ENCODE data around the gene FLT3.
"Not testable (repeated sequence)": the region's sequence is repeated elsewhere in the genome, so short reads cannot be mapped to it uniquely, and the experiment has no call there.

FLT3 gene

DNA sequence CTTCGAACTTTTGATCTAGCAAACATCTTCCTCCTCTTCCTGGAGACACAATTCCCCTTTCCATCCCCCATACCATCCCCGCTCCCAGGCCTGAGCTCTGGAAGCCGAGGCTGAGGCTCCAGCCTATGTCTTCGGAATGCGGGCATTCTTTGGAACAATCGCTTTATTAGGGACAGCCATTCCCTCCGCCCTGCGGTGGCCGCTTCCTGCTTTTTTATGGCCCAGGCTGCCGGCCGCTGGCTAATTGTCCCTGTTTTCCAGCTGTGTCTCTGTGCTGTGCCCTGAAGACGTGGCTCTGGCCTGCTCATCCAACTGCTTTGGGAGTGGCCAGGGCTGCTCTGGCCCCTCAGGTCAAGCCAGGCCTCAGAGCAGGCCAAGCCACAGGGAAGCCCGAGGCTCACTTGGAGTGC lies 129.1 kb downstream of the FLT3 start:
- no peak for DNase-seq

DNA sequence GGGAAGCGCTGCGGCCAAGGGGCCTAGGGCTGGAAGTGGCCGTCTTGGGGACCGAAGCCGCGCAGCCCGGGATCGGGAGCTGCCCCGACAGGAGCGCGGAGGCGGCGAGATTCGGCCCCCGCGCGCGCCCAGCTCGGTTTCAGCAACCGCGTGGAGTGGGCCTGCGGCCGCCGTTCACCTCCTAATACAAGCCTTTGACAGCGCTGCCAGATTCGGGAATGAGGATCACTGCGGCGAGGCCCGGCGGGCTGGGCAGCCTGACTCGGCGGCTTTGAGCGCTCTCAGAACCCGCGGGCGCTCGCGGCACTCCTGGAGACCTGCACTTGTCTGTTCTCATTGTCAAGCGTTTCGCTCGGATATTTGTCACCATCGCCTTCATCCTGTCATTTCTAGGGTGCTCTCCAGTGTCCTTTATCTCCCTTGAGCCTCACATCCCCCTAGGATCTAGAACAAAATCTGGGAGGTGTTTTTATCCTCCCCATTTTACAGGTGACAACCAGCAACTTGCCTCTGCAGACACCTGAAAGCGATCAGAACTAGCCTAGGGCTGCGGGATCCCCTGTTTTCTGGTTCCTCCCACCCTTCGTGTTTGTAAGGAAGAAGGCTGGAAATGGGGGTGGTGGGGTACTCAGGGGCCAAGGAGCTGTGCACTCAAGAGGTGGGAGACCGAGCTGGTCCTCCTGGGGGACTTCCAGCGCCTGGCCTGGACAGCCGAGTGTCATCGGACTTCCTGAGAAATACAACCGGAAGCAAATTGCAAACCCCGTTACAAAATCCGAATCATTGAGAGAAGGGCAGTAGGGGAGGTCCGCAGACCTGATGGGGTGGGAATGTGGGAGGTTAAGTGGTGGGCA lies 129.8 kb downstream of the FLT3 start:
- DNase-seq: no peak

DNA sequence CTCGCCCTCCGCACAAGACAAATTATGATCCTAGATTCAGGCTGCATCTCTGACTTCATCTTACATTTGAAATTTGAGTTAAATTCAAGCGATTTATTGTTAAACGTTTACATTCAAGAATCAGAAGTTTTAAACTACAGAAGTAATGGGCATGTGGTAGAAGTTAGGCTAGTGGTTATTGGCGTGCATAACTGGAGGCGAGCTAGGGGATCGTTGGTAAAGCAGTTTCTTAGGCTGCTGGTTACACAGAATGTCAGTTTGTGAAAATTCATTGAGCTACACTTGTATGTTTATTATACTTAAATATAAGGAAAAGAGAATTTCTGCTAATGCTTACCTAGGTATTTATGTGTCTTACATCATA lies 130.5 kb downstream of the FLT3 start:
- no peak for DNase-seq

DNA sequence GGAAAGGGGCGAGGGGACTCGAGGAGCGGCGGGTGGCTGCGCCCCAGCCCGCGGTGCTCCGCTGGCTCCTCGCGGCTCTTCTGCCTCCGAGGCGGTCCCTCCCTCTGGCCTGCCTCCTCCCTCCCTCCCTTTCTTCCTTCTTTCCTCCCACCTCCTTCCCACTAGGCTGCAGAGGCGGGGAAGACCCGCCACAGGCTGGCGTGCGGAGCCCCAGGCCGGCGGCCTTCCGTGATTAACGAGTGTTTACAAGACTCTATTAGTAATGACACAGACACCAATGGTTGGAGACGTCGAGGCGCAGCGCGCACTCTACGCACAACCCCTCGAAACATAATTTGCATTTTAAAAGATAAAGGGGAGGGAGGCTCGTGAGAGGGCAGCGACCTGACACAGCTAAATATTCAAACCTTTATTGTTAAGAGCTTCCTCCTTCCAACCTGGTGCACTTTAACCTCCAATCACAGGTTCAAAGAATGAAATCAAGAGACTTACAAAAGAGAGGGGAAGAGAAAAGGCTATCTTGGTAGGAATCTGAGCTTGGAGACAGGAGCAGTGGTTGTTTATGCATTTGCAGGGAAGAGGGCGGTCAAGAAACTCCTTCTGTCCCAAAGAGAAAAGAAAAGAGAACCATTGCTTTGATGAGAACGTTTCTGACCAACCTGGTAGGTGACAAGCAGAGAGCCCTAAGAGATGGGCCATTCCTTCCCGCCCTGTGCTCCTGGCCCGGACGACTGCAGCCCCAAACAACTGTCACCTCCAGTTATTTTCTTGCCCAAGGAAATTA lies 131.1 kb downstream of the FLT3 start, which contains the start of gene CDX2:
Gene CDX2, minus strand, starts transcription at position 234 of the 784 bp plus-strand sequence. CDS start 309 bp downstream, outside the sequence.
- peak in 1 of 2 experiments; percentile 45 for DNase-seq

DNA sequence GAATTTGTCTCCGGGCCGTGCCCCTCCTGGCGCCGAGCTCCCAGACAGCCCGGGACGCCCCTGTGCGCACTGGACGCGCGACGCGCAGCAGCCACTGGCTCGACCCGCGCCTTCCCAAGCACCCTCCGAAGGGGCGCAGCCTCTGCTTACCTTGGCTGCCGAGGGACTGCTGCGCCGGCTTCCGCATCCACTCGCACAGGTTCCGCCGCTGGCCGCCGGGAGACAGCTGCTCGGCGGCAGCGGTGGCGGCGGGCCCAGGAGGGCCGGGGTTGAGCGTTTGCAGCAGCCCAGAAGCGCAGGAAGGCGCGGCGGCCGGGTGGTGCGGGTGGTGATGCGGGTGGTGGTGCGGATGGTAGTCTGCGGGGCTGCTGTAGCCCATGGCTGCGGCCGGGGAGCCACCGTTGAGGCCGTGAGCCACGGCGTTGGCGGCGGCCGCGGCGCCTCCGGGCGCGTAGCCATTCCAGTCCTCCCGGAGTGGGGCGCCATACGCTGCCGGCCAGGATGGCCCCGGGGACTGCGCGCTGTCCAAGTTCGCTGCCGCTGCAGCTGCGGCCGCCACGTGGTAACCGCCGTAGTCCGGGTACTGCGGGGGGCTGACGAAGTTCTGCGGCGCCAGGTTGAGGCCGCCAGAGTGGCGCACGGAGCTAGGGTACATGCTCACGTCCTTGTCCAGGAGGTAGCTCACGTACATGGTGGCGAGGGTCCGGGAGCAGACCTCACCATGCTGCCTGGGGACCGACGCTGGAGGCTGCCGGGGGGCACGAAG lies 131.9 kb downstream of the FLT3 start:
- peak; percentile 41 to 54 for DNase-seq

DNA sequence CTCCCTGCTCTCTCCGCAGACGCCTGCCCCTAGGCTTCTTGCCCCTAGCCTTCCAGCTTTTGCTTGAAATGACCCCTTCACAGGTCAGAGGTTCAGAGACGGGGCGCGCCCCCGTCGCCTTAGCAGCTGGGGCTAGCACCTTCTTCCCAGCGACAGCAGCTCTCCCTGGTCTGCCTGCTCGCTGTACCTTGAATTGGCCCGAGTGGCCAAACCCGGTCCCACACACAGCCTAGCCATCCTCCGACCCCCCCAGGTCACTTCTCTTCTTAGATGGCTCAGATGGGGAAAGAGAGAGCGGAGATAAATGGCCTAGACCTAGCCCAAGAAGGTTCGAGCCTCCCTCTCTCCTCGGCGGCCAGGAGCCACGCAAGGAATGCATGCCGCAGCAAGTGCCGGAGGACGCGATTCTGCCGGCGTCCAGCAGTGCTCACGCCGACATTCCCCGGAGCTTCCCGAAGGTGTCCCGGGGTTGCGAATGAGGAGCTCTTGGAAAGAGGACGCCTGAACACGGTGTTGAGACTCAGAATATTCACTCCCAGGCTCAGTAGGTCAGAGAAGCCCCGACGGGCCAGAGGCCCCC lies 132.6 kb downstream of the FLT3 start:
- DNase-seq: no peak

DNA sequence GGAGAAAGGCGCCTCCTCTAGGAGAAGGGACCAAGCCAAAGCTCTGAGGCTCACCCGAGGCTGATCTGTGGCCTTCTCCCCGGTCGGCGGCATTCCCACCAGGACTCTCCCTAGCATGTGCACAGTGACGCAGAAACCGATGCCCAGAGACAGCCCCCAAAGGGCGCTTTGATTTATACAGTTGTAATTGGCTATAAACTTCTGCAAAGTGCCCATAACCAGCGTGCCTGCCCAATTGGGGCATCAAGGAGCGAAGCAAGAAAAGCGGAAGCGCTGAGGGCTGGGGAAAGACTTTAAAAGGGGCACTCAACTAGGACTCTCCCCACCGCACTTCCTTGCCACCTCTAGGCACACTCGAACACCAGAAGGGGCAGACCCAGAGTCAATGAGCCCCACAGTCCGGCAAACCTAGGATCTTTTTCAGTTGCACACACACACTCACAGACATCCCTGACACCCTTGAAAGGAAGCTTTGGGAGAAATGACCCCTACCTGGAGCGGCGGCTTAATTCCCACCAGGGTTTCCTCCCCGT lies 133.1 kb downstream of the FLT3 start:
- DNase-seq: no peak

DNA sequence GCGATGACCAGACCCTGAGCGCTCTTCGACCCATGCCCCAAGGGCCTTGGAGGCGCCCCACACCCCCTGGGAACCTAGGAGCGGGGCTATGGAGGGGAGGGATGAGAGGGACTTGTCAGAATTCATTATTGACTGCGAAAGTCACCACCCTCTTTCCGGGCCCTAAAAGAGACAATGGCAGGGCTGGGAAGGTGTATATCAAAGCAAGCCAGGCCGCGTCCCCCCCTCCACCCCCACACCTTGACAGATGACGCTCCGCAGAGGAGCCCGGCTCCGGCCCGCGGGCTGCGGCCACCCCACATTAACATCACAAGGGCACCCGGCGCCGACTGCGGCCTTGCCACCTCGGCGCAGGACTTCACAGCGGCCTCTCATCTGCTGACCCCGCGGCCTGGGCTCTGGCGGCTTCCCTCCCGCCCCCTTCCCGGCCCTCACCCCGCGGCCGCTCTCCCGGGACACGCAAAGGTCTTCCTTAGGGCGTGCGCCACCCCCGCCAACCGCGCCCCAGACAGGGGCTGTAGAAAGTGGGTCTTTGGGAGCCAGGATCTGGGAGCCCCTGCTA lies 133.7 kb downstream of the FLT3 start:
- DNase-seq: no peak

DNA sequence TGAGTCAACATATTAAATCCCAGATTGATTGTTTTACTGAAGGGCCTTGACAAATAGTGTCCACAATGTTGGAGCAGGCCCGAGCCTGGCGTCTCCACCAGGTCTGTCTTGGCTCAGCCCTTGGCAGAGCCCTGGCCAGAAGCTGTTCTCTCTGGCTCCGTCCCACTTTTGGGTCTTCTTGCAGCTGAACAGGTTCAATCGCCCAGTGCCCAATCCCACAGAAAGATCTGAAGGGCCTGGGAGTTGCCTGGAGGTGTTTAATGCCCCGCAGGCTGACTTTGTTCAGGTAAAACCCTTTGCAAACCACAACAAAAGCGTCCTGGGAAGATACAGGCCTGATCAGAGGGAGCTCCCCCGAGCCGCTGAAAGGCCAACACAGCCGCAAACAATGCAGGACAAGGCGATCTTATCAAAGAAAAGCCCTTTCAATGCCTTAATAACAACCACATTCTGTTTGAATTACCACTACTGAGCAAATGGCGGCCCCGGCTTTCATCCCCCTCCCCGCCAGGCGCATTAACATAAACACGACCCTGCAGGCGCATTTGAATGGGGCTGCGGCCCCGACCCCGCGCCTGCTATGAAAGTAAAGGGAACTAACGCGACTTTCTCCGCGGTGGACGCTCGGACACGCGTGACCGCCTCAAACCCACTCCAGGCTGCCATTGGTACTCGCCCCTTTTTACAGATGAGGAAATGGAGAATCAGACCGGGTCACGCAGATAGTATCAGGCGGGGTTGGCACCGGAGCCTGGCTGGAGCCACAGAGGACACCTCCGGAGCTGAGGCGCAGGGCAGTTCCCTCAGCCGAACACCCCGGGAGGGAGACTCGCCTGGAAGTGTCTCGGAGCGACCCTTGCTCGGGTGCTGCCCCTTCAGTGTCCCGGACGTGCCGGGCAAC lies 134.4 kb downstream of the FLT3 start:
- DNase-seq: no peak

DNA sequence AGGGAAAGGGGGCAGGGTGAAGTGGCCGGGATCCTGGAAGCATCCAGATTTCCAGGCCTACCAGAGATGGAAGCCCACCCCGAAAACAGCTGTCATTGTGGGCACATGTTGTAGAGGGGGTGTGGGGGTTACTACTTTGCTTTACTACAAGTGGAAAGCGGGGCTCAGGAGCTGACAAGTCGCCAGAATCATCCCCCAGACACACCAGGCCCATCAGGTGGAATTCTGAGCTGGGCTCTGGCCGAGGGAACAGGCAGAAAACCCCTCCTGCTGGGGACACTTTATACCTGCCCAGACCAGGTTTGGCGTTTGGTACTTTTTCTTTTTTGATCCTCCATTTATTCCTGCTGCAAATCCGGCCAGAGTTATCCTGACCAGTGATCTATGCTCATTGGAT lies 135.0 kb downstream of the FLT3 start:
- no peak for DNase-seq

DNA sequence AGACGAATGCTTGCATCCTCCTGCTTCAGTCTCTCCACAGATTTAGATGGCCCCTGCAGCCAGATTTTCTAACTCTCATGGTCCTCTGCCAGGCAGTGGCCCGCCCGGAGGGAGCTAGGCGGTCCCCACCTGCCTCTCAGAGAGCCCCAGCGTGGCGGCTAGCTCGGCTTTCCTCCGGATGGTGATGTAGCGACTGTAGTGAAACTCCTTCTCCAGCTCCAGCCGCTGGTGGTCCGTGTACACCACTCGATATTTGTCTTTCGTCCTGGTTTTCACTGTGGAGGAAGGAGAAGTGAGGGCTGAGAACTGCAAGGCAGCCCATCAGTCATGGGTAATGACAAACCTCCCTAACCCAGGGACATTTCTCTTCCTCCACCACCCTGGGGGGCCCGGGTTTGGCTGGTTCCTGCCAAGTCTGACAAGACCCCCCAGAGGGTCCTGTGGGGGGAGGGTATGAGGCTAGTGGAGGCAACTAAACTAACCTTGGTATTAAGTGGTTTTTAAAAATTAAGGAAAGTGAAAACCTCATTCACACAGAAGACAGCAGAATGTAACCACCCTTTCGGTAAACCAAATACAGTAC lies 135.5 kb downstream of the FLT3 start:
- DNase-seq: no peak

DNA sequence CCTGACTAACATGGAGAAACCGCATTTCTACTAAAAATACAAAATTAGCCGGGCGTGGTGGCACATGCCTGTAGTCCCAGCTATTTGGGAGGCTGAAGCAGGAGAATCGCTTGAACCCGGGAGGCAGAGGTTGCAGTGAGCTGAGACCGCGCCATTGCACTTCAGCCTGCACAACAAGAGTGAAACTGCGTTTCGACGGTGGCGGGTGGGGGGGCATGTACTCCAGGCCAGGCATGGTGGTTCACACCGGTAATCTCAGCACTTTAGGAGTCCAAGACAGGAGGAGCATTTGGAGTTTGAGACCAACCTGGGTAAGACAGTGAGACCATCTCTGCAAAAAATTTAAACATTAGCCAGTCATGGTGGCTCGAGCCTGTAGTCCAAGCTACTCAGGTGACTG lies 136.2 kb downstream of the FLT3 start:
- not testable (repeated sequence) for DNase-seq

DNA sequence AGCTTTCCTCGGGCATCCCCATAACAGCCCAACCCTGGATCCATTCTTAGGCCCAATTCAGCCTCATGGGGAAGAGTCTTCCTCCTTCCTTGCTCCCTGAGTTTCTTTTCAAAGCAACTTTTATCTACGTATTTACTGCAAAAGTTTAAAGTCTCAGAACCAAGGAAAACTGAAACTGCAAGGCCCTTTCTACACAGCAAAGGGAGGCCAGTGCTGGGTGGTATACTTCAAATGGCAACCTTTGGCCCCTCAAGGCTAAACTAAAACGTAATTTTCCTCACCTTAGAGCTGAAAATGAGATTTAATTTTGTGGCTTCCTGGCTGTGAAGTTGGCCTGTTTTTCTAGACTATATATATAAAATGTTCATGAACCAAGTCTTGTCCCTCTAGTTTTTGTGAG lies 136.9 kb downstream of the FLT3 start:
- no peak for DNase-seq

DNA sequence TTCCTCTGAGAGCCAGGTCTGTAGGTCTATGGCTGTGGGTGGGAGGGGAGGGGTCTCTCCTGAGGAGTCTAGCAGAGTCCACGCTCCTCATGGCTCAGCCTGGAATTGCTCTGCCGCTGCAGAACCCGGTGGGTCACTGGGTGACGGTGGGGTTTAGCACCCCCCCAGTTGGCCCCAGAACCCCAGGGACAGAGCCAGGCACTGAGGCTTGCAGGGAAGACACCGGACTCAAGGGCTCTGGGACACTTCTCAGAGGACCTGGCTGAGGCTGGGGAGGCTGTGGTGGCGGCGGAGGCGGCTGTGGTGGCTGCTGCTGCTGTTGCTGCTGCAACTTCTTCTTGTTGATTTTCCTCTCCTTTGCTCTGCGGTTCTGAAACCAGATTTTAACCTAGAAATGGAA lies 137.4 kb downstream of the FLT3 start:
- no peak for DNase-seq

DNA sequence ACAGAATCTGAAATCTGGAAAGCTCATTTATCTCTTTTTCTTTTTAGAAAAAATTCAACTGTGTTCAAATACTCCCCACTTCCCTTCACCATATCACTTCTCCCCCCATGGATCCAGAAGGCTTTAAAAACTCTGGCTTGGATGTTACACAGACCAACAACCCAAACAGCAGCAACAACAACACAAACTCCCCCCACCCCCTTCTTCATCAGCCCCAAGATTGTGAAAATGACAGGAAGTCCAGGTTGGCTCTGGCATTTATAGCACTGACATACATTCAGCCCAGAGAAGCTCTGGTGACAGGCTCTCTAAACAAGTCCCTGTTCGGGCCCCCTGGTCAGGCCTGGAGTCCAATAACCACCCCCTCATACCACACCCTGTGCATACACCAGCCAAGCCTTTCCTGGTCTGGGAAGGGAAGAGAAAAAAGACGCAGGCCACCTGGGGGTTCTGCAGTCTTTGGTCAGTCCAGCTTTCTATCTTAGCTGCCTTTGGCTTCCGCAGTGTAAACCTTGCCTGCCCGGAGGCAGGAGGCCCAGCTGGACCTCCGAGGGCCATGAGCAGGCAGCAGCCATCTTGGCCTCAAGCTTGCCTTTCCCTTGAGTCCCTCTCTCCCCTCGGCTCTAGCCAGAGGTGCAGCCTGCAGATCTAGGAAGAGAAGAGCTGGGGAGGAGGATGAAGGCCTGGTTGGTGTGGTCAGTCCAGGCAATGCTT lies 138.1 kb downstream of the FLT3 start:
- no peak for DNase-seq

DNA sequence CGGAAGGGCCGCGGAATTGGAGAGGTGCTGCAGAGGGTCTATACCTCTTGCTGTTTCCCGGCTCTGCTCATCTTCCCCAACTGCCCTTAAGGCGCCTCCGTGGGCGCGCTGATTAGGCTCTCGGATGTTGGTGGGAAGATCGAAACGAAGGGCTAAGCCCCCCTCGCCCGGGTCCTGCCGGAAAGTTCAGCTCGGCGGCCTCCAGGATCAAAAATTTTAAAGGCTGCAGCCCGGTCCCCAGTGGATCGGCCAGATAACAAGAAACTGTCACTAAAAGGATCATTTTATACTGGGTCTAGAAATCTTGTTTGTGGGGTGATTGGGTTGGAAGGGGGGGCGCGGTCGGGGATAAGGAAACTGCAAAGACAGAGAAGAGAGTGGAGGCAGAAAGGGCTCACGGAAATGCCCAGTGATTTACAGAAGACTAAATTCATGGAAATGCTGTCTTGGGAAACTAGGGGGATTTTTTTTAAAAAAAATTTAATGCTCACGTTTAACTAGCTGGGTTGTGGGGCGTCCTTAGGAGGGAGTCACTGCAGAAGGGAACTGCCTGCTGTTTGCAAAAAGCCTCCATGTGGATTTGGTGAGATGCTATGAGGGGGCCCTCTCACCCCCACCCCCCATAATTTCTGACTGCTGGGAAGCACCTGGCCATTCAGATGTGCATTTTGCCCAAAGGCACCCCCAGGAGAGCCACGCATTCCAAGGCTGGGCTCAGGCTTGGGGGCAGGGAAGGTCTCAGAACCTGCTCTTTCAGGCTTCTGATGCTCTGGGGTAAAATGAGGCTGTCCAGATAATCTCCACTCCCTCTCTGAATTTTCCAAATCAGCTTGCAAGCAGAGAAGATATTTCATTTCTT lies 138.9 kb downstream of the FLT3 start:
- no peak for DNase-seq

DNA sequence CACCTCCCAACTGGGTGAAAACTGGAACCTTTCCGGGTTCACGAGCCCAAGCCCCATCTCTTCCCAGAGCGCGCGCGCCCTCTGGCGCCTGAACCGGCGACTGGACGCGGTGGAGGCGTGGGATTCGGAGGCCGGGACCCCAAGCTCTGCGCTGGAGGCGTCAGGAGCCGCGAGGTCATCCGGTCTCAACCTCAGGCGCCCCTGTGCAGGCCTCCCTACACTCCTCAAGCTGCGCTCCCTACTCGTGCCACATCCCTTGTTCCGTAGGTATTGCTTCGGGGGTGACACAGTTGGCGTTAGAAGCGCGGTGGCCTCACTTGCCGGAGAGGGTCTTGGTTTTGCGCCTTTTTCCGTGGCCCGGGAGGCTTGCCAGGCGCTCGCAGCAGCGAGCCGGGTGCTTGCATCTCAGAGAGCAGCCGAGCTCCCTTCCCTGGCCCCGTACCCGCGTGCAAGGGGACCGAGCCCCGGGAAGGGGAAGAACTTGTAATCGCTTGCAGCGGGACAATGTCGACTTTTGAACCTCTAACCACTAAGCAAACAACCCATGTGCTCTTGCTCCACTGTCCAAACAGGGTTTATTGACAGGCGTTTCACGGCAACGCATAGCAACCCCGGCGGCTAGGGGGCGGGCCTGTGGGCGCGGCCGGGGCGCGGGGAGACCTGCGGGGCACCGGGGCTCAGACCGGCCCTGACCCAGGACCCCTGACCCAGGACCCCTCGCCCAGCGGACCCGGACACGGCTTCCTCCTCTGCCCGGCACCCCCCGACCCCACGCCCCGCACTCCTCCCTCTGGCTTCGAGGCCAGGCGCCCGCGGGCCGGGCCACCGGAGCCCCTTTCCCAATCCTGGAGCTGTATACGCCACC lies 139.8 kb downstream of the FLT3 start:
- DNase-seq: peak; percentile 60 to 74

DNA sequence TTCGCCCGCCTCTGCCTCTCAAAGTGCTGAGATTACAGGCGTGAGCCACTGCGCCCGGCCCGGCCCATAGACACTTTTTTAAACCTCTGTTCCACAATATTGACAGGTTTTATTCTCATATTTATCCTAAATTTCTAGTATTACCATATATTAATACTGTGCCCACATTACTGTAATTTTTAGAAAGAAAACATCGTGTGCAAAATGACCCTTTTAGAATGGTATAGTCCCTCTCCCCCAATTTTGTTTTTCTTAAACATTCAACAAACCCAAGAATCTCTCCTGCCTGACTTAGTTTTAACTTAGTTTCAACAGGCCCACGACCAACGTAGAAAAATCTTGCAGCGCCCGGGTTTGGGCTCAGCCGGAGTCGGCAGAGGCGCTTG lies 140.4 kb downstream of the FLT3 start:
- no peak for DNase-seq

Measured in NCI-H1930 (cell line).